GM18505 (cell line): Measurements from ENCODE around the gene MS4A3.

Experiments used
- ATAC-seq: cut with Tn5 transposase; IDR thresholded peaks from one replicate; pipeline ENCODE4 v1.9.1; 2021; ENCODE audit not compliant: unreplicated experiment
- POLR2A ChIP-seq: IDR thresholded peaks from 4 replicates; pipeline ENCODE4 v1.6.1; 2011; ENCODE audit warnings: borderline replicate concordance; ENCODE audit not compliant: insufficient read depth, insufficient read length; ENCODE audit errors: extremely low read depth

MS4A3 gene

DNA sequence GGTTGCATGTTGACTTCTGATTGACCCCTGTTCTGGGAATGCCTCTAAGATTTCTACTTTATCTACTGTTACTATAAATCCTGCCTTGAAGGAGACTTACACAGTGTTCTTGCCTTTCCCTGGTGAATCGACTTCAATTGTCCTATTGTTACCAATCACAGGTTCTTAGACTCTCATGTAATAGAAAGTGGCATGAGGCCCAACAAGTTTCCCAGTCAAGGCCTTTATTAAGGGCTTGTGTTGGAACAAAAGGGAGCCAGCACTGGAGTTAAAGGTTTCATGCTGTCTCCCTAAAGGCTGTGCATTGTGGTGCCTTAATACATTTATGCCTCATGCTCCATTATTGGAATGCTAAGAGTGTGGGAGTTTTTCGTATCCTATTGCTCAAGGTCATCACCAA lies 55.3 kb downstream of the MS4A3 start:
- TF ChIP-seq POLR2A = no peak
- no peak for ATAC-seq

GRCh38 chr11:60116996-60117790 lies 60.7 kb downstream of the MS4A3 start:
- no peak for ATAC-seq
- no peak for TF ChIP-seq POLR2A

DNA sequence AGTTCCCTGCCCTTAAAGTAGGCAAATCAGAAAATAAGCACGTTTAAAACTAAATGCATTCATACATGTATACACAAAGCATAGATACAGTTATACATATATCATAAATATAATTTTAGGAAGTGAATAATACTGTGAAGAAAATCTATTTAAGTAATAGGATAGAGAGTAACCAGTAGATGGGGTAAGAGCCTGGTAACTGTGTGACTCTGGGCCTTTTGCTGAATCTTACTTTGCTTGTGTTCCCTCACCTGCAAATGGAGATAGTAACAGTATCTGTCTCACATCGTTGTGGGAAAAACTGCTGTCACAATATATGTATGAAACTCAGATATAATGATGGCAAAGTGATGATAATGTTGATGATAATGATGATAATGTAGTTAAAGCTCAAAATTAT lies 61.9 kb downstream of the MS4A3 start:
- TF ChIP-seq POLR2A = no peak
- no peak for ATAC-seq

DNA sequence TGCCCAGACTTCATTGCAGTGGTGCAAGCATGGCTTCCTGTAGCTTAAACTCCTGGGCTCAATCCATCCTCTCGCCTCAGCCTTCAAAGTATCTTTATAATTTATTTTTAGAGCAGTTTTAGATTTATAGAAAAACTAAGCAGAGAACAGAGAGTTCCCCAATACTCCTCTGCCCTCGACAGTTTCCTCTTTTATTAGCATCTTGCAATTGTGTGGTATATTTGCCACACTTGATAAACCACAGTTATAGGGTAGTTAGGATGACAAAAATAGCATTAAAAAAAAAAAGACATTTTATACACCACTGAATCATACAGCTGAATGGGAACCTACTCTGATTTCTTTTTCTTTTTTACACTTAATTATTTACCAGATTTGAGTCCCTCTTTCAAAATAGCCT lies 63.2 kb downstream of the MS4A3 start:
- no peak for TF ChIP-seq POLR2A
- no peak for ATAC-seq
